ENCODE measurements around the gene COL7A1. TPM values are rescaled to one million over a fixed set of nuclear protein-coding genes. Genes with fewer than 3 reads are reported as not detected.
"Not testable (repeated sequence)": the region's sequence is repeated elsewhere in the genome, so short reads cannot be mapped to it uniquely, and the experiment has no call there.

The COL7A1 gene
- polyA plus RNA-seq, 3 donors: 24.4 to 31.6 (median 24.8) TPM

DNA sequence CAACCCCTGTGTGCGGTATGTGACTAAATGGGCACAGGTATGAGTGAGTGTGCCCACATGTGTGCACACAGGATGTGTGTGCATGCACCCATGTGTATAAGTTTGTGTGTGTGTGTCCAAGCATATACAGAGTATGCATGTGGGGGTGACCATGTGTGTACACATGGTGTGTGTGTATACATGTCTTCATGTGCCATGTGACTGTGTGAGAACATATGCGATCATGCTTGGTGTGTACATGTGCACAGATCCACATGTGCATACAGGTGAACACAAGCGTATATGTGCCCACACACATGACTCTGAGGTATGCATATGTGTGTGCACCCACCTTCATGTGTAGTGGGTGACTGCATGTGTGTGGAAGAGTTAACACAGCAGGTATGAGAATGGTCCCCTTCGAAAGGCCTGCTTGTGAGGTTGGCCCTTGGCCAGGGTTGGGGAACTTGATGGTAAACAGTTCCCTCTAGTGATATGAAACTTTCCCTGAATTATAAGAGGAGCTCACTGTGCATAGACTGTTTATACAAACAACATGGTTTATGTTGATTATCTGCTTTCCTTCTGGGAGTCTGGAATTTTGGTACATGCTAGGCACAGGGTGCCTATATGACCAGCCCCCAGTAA, 48.8 kb downstream of the COL7A1 start:
- no peak for DNase-seq

DNA sequence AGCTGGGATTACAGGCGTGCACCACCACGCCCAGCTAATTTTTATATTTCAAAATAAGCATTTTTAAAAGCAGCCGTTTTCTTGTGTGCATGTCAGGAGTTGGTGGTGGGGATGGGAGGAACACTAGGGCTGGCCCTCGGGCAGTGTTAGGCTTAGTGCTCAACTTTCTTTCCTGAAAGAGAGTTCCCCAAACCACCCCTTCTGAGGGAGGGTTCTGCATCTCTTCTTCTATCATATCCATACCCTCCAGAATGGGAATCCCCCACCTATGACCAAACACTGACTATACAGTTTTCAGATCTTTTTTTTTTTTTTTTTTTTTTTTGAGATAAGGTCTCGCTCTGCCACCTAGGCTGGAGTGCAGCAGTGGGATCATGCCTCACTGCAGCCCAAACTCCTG, 51.0 kb downstream of the COL7A1 start:
- no peak for DNase-seq

DNA sequence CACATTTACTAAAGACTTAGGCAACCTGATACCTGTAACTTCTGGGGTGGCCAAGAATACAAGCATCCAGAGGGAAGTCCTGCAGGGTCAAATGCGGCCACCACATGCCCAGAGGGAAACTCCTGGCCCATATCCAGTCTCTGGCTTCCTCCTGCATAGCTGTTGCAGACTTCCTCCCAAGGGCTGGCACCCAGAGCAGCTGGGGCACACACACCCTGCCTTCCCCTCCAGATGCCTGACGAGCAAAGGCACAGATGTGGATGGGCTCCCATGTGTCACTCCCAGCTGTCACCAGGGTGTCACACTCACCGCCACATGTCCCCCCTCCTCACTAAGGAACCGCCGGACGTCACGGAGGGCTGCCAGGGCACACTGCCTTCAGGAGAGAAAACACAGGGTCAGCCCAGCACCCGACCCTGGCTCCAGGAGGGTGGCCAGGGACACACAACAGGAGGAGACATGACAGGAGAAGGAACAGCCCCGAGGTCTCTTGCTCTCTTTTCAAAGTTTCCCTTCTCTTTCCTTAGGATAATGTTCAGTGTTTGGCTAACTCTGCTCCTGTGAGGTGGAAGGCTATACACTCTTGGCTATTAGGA, 51.8 kb downstream of the COL7A1 start:
- DNase-seq: no peak

DNA sequence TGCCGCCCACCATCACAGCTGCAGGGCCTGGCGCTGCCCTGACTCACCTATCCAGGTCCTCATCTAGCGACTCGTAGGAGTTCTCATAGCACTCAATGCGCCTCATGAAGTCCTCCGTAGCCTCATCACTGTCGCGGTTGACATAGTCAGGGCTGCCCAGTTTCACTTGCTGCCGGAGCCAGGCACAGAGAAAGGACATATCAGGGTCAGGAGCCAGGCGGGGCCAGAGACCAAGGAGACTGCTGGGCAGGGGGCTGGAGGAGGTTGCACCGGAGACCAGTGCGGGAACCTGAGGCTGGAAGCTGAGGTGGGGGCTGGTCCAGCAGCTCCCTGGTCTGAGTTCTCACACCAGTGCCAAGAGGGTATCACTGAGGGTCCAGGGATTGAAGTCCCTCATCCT, 56.7 kb downstream of the COL7A1 start:
- DNase-seq: no peak

- no peak for DNase-seq
Observed at GRCh38 chr3:48536785-48537184, 58.3 kb downstream of the COL7A1 start.

DNA sequence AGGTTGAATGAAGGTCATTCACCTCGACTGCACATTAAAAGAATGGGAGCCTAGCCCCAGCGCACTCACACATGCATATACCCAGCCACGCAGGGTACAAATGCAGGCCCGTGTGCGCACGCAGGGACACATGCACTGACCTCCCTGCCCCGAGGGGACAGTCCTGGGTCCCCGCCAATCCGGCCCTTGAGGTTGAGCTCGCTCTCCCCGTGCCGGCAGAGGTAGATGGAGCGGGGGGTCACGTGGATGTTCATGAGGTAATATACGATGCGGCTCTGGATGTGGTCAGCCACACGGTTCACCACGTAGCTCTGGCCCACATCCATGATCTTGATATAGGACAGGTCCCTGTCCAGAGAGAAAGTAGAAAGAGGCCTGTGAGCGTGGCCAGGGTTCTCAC, 59.0 kb downstream of the COL7A1 start:
- no peak for DNase-seq

DNA sequence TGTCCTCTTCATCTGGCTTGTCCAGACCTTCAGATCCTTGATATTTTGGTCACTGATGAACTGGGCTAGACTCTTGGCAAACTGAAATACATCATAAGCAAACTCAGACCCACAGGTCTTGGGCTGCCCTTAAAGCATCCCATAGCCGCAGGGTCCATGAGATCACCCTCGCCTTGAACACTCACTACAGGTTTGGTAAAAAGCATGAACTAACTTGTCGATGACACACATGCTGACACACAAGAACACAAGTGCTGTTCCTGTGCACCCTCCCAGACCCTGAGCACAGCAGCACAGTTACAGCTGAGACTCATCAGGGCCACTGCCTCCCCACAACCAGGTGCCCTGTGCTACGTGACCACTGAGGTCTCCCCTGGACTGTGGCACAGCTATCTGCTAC, 59.6 kb downstream of the COL7A1 start:
- DNase-seq: no peak

DNA sequence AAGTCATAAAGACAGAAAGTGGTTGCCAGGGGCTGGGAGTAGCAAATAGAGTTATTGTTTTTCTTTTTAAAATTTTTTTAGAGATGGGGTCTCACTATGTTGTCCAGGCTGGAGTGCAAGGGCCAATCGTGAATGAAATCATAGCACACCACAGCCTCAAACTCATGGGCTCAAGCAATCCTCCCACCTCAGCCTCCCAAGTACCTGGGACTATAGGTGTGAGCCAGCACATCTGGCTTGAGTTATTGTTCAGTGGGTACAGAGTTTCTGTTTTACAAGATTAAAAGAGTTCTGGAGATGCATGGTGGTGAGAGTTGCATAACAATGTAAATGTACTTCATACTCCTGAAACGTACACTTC, 62.2 kb downstream of the COL7A1 start:
- no peak for DNase-seq

DNA sequence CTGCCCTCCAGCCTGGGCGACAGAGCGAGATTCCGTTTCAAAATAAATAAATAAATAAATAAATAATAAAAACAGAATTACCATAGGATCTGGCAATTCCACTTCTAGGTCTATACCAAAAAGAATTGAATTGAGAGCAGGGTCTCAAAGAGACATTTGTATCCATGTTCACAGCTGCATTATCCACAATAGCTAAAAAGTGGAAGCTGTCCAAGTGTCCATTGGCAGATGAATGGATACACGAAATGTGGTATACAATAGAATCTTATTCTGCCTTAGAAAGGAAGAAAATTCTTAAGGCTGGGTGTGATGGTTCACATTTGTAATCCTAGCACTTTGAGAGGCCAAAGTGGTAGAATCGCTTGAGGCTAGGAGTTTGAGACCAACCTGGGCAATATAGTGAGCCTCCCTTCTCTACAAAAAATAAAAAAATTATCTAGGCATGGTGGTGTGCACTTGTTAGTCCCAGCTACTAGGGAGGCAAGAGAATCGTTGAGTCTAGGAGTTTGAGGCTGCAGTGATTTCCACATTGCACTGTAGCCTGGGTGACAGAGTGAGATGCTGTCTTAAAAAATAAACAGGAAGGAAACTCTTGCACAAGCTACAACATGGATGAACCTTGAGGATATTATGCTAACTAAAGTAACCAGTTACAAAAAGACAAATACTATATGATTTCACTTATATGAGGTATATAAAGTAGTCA, 62.7 kb downstream of the COL7A1 start:
- DNase-seq: no peak

GRCh38 chr3:48530701-48531100, 64.4 kb downstream of the COL7A1 start:
- DNase-seq: not testable (repeated sequence)

GRCh38 chr3:48528754-48529153, 66.4 kb downstream of the COL7A1 start:
- DNase-seq: no peak

- DNase-seq: no peak
Observed at GRCh38 chr3:48528048-48528447, 67.1 kb downstream of the COL7A1 start.

GRCh38 chr3:48524970-48525369, 70.2 kb downstream of the COL7A1 start:
- no peak for DNase-seq

DNA sequence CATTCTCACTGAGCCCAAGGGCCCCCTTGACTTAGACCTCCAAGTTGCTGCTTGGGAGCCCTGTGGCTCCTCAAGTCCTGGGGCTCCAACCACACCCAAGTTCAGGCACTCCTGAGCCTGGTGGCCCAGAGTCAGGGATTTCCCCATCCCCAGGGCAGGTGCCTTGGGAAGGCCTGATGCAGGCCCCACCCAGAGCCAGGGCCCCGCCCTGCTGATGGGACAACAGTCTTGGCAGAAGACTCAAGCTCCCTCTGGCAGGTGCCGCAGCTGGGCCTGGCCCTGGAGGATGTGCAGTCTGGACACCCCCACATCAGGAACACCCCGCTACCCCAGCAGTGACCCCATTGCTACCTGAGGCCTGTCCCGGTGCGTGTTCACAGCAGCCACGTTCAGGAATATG, 73.5 kb downstream of the COL7A1 start:
- DNase-seq: no peak

DNA sequence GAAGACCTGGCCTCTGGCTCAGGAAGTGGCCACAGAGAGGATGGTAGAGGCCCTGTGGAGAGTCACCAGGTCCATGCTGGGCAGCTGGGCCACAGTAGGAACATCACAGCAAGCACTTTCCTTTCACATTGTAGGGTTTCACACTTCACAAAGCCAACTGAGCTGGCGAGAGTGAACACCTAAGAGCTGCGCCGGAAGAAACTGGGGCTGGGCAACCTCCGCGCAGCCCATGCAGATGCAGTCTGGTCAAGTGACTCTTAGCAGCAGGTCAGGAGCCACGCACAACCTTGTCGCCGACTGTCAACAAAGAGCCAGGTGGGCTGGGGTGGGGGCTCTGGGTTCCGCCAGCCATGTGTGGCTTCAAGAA, 75.9 kb downstream of the COL7A1 start:
- DNase-seq: no peak

DNA sequence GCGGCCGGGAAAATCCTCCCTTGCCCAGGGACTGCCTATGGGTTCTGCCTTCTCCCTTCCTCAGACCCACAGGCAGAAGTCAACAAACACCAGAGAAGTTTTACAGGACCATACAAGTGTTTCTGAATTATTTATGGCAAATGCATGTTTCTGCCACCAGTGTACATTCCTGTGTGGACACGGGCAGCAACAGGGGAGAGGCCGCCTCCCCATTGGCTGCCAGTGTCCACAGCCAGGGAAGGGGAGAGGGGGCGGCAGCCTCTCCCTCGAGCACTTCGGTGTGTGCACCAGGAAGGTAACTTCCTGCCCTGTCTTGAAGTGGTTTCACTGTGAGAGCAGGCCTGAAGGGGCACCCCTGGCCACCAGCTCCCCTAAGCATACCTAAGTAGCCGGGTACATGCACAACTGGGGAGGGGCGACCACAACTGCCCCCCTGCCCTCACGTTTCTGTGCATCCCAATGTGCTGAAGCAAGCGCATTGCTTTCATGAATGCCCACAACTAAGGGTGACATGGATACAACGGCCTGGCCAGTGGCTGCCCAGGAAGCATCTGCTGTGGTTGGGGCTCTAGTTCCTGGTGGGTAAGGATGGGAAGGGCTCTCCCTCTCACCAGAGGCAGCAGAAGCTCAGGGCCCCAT, 76.4 kb downstream of the COL7A1 start:
- no peak for DNase-seq

- no peak for DNase-seq
Observed at GRCh38 chr3:48518069-48518468, 77.1 kb downstream of the COL7A1 start.

DNA sequence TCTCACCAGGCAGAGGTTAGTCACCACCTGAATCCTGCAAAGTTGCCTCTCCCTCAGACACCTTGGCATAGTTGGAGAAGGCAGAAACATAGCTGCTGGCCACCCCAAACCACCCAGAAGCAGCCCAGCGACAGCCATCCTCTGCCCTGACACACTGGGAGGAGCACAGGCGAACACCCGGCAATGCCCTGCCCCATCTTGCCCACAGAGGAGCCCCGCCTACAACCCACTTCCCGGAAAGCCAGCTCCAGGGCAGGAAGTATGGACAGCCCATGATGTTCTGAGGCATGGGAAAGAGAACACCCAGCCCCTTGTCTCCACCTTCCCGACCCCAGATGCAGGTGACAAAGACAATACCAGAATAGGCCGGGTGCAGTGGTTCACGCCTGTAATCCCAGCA, 78.6 kb downstream of the COL7A1 start:
- DNase-seq: no peak

GRCh38 chr3:48514431-48515227, 80.5 kb downstream of the COL7A1 start:
- no peak for DNase-seq
